KMS-11 (cell line): ENCODE data around the gene CFB.
"Not testable (repeated sequence)": the region's sequence is repeated elsewhere in the genome, so short reads cannot be mapped to it uniquely, and the experiment has no call there.

ENCODE experiments used
- H2AFZ ChIP-seq: fragments of 200-600 bp; sonication (generic); 2 replicates; pipeline ENCODE4 v1.6.1; 2016; ENCODE audit warnings: antibody characterized with exemption, mixed run types, low read depth
- H3K27ac ChIP-seq: fragments of 200-600 bp; sonication (generic); 2 replicates; pipeline ENCODE4 v1.6.1; 2016; ENCODE audit warnings: mild to moderate bottlenecking, mixed run types
- H3K27me3 ChIP-seq: fragments of 200-600 bp; sonication (generic); 2 replicates; pipeline ENCODE4 v1.6.1; 2017; ENCODE audit warnings: mild to moderate bottlenecking, low read depth, mixed run types, moderate library complexity; ENCODE audit not compliant: insufficient read depth
- H3K36me3 ChIP-seq: fragments of 200-600 bp; sonication (generic); 2 replicates; pipeline ENCODE4 v1.6.1; 2017; ENCODE audit warnings: mild to moderate bottlenecking, mixed run types; ENCODE audit not compliant: insufficient read depth
- H3K4me1 ChIP-seq: fragments of 200-600 bp; sonication (generic); 2 replicates; pipeline ENCODE4 v1.6.1; 2016; ENCODE audit warnings: mild to moderate bottlenecking, low read depth, mixed run types; ENCODE audit not compliant: poor library complexity, severe bottlenecking
- H3K4me2 ChIP-seq: fragments of 200-600 bp; sonication (generic); 2 replicates; pipeline ENCODE4 v1.7.0; 2016; ENCODE audit warnings: mild to moderate bottlenecking, mixed run types
- H3K4me3 ChIP-seq: fragments of 200-600 bp; sonication (generic); IDR thresholded peaks from 2 replicates; pipeline ENCODE4 v1.6.1; 2017; ENCODE audit warnings: low read depth, low read length, mixed read lengths; ENCODE audit not compliant: insufficient read depth
- H3K79me2 ChIP-seq: fragments of 200-600 bp; sonication (generic); 2 replicates; pipeline ENCODE4 v1.6.1; 2016; ENCODE audit warnings: low read depth, mixed run types; ENCODE audit not compliant: insufficient read depth
- H3K9ac ChIP-seq: fragments of 200-600 bp; sonication (generic); 2 replicates; pipeline ENCODE4 v1.6.1; 2016; ENCODE audit warnings: mild to moderate bottlenecking, mixed run types
- H4K20me1 ChIP-seq: fragments of 200-600 bp; sonication (generic); 2 replicates; pipeline ENCODE4 v1.6.1; 2016; ENCODE audit warnings: mild to moderate bottlenecking, mixed run types; ENCODE audit not compliant: insufficient read depth
- TF ChIP-seq, protein P1 (sequence below): fragments of 200-600 bp; sonication (generic); conservative IDR thresholded peaks from 2 replicates; pipeline ENCODE4 v1.6.1; 2017; ENCODE audit warnings: low read depth, mild to moderate bottlenecking, antibody characterized with exemption, low read length, moderate library complexity, mixed read lengths

The CFB gene

DNA sequence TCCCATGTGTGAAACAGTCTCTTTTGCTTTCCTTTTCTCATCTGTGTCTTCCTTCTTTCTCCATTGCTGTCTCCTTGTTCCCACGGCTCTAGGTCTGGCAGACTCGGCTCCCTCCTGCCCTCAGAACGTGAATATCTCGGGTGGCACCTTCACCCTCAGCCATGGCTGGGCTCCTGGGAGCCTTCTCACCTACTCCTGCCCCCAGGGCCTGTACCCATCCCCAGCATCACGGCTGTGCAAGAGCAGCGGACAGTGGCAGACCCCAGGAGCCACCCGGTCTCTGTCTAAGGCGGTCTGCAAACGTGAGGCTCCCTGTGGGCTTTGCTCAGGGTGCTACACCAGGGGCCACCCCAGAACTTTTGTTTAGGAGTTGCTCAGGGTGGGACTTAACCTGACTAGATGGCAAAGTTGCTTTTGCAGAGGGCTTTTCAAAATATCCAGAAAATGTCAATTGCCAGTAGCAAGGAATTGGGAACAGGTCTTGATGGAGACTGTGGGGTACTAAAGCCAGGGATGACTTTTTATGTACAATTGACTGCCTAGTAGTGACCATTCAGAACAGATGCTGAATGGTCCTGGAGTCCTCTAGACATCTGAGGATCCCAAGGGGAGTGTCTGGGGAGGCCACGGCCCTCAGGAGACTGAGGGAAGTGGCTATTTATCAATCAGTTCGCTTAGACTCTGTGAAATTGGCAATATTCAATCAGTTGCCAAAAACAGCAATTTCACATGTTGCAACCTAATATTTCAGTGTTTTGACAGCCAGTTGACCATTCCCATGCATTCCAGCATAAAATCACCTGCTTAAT, 17.8 kb upstream of the CFB start:
- TF ChIP-seq, protein P1, sequence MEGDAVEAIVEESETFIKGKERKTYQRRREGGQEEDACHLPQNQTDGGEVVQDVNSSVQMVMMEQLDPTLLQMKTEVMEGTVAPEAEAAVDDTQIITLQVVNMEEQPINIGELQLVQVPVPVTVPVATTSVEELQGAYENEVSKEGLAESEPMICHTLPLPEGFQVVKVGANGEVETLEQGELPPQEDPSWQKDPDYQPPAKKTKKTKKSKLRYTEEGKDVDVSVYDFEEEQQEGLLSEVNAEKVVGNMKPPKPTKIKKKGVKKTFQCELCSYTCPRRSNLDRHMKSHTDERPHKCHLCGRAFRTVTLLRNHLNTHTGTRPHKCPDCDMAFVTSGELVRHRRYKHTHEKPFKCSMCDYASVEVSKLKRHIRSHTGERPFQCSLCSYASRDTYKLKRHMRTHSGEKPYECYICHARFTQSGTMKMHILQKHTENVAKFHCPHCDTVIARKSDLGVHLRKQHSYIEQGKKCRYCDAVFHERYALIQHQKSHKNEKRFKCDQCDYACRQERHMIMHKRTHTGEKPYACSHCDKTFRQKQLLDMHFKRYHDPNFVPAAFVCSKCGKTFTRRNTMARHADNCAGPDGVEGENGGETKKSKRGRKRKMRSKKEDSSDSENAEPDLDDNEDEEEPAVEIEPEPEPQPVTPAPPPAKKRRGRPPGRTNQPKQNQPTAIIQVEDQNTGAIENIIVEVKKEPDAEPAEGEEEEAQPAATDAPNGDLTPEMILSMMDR, result no peak
- no peak overlapping the region for H3K9ac ChIP-seq
- no peak overlapping the region for H2AFZ ChIP-seq
- no peaks in the 10 kb centered on the region for H3K27me3 ChIP-seq
- H3K4me3 ChIP-seq, result no peak overlapping the region
- no peaks in the 10 kb centered on the region for H3K79me2 ChIP-seq
- no peak overlapping the region for H3K27ac ChIP-seq
- H3K36me3 ChIP-seq, result no peaks in the 10 kb centered on the region
- H3K4me2 ChIP-seq, result no peak overlapping the region
- H3K4me1 ChIP-seq, result no peaks in the 10 kb centered on the region
- H4K20me1 ChIP-seq, result no peaks in the 10 kb centered on the region

DNA sequence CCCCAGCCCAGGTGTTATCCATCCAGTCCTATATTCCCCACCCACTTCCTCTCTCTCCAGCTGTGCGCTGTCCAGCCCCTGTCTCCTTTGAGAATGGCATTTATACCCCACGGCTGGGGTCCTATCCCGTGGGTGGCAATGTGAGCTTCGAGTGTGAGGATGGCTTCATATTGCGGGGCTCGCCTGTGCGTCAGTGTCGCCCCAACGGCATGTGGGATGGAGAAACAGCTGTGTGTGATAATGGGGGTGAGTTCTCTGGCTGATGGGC, 17.3 kb upstream of the CFB start:
- Histone ChIP-seq H4K20me1 (no peaks in the 10 kb centered on the region), H3K4me1 (no peaks in the 10 kb centered on the region), H2AFZ (no peak overlapping the region), H3K27me3 (no peaks in the 10 kb centered on the region), H3K79me2 (no peaks in the 10 kb centered on the region), H3K36me3 (no peaks in the 10 kb centered on the region), H3K4me3 (no peak overlapping the region), H3K9ac (no peak overlapping the region), H3K27ac (no peak overlapping the region), H3K4me2 (no peak overlapping the region)
- TF ChIP-seq, protein P1, result no peak

- TF ChIP-seq, protein P1, result no peak
These were observed 14.9 kb upstream of the CFB start for GRCh38 chr6:31930962-31931361.

DNA sequence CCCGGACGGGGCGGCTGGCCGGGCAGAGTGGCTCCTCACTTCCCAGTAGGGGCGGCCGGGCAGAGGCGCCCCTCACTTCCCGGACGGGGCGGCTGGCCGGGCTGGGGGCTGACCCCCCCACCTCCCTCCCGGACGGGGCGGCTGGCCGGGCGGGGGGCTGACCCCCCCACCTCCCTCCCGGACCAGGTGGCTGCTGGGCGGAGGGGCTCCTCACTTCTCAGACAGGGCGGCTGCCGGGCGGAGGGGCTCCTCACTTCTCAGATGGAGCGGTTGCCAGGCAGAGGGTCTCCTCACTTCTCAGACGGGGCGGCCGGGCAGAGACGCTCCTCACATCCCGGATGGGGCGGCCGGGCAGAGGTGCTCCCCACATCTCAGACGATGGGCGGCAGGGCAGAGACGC, 13.8 kb upstream of the CFB start:
- H3K4me2 ChIP-seq, H2AFZ ChIP-seq, H3K79me2 ChIP-seq, H3K4me1 ChIP-seq, H3K36me3 ChIP-seq, H3K4me3 ChIP-seq, H3K9ac ChIP-seq, H4K20me1 ChIP-seq, H3K27me3 ChIP-seq, H3K27ac ChIP-seq: not testable (repeated sequence)

More at GRCh38 chr6:31930962-31931361, 14.9 kb upstream of the CFB start:
- Histone ChIP-seq H3K27ac (no peak overlapping the region), H3K27me3 (no peaks in the 10 kb centered on the region), H3K4me2 (no peak overlapping the region), H3K36me3 (no peaks in the 10 kb centered on the region), H3K4me1 (no peaks in the 10 kb centered on the region), H3K4me3 (no peak overlapping the region), H2AFZ (no peak overlapping the region), H4K20me1 (no peaks in the 10 kb centered on the region), H3K9ac (no peak overlapping the region), H3K79me2 (no peaks in the 10 kb centered on the region)

DNA sequence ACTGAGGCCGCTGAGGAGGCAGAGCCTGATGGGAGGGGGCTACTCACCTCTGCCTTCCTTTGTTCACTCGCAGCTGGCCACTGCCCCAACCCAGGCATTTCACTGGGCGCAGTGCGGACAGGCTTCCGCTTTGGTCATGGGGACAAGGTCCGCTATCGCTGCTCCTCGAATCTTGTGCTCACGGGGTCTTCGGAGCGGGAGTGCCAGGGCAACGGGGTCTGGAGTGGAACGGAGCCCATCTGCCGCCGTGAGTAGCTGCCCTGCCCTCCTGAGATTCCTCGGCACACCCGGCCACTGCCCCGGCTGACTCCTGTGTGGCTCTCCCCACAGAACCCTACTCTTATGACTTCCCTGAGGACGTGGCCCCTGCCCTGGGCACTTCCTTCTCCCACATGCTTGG, 12.4 kb upstream of the CFB start:
- TF ChIP-seq, protein P1, result no peak
- Histone ChIP-seq H3K79me2 (no peaks in the 10 kb centered on the region), H3K9ac (no peak overlapping the region), H4K20me1 (no peaks in the 10 kb centered on the region), H3K4me2 (no peak overlapping the region), H3K36me3 (no peaks in the 10 kb centered on the region), H3K4me1 (no peaks in the 10 kb centered on the region), H3K4me3 (no peak overlapping the region), H3K27ac (no peak overlapping the region), H3K27me3 (no peaks in the 10 kb centered on the region), H2AFZ (no peak overlapping the region)
